NT2/D1 (cell line): ENCODE data around the gene CIAO1.

Source experiments
- DNase-seq: peaks from one replicate; pipeline ENCODE4 v3.0.0-alpha.2; 2011; ENCODE audit warnings: low read depth, low spot score
- H3K27me3 ChIP-seq: 2 replicates; pipeline ENCODE4 v1.6.0; 2011; ENCODE audit warnings: mild to moderate bottlenecking; ENCODE audit not compliant: insufficient read length, insufficient read depth
- H3K36me3 ChIP-seq: 2 replicates; pipeline ENCODE4 v1.6.1; 2011; ENCODE audit warnings: mild to moderate bottlenecking, low read length, mixed read lengths; ENCODE audit not compliant: insufficient read depth, insufficient read length
- H3K4me1 ChIP-seq: 2 replicates; pipeline ENCODE4 v1.5.1; 2011; ENCODE audit not compliant: insufficient read depth, insufficient read length
- H3K4me3 ChIP-seq: 2 replicates; pipeline ENCODE4 v1.5.1; 2011; ENCODE audit warnings: low read depth; ENCODE audit not compliant: insufficient read length
- H3K9ac ChIP-seq: 2 replicates; pipeline ENCODE4 v1.6.0; 2011; ENCODE audit warnings: low read depth; ENCODE audit not compliant: insufficient read length
- H3K9me3 ChIP-seq: 2 replicates; pipeline ENCODE4 v1.5.1; 2011; ENCODE audit warnings: mild to moderate bottlenecking, low read length; ENCODE audit not compliant: insufficient read depth
- SUZ12 ChIP-seq: IDR thresholded peaks from 2 replicates; pipeline ENCODE4 v1.6.1; 2011; ENCODE audit not compliant: insufficient read length, insufficient read depth; ENCODE audit errors: extremely low read depth
- YY1 ChIP-seq: IDR thresholded peaks from 2 replicates; pipeline ENCODE4 v1.6.1; 2011; ENCODE audit not compliant: insufficient read length, insufficient read depth
- ZNF274 ChIP-seq: IDR thresholded peaks from 2 replicates; pipeline ENCODE4 v1.6.1; 2011; ENCODE audit warnings: mild to moderate bottlenecking, low read depth, low read length

The CIAO1 gene

GRCh38 chr2:96241900-96242611 is 24.0 kb upstream of the CIAO1 start:
- DNase-seq: no peak
- H3K4me1 ChIP-seq: peaks cover 9% of the 10 kb centered on the region
- H3K4me3 ChIP-seq: no peak overlapping the region
- H3K9me3 ChIP-seq: no peaks in the 10 kb centered on the region
- TF ChIP-seq SUZ12 (no peak), YY1 (no peak), ZNF274 (no peak)
- no peaks in the 10 kb centered on the region for H3K36me3 ChIP-seq
- H3K27me3 ChIP-seq: no peaks in the 10 kb centered on the region
- H3K9ac ChIP-seq: no peak overlapping the region

DNA sequence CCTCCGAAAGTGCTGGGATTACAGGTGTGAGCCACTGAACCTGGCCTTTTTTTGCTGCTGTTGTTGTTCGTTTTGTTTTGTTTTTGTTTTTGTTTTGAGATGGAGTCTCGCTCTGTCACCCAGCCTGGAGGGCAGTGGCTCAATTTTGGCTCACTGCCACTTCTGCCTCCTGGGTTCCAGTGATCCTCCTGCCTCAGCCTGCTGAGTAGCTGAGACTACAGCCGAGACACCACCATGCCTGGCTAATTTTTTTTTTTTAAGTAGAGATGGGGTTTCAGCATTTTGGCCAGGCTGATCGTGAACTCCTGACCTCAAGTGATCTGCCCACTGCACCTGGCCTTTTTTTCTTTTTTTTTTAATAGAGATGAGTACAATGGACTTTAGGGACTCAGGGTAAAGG is 22.2 kb upstream of the CIAO1 start:
- Histone ChIP-seq H3K9me3 (no peaks in the 10 kb centered on the region), H3K4me1 (peaks cover 9% of the 10 kb centered on the region), H3K36me3 (no peaks in the 10 kb centered on the region), H3K9ac (no peak overlapping the region), H3K27me3 (no peaks in the 10 kb centered on the region), H3K4me3 (no peak overlapping the region)
- no peak for DNase-seq
- no peak for TF ChIP-seq ZNF274
- TF ChIP-seq SUZ12: no peak
- TF ChIP-seq YY1: no peak

- no peaks in the 10 kb centered on the region for H3K27me3 ChIP-seq
- H3K36me3 ChIP-seq: peaks cover 4% of the 10 kb centered on the region
- no peak overlapping the region for H3K9ac ChIP-seq
- DNase-seq: no peak
- no peaks in the 10 kb centered on the region for H3K9me3 ChIP-seq
- H3K4me1 ChIP-seq: peaks cover 4% of the 10 kb centered on the region
- TF ChIP-seq ZNF274: no peak
- TF ChIP-seq SUZ12: no peak
- TF ChIP-seq YY1: no peak
- H3K4me3 ChIP-seq: no peak overlapping the region
Observed at GRCh38 chr2:96245609-96246390, 20.2 kb upstream of the CIAO1 start.

GRCh38 chr2:96247009-96247408 is 19.0 kb upstream of the CIAO1 start:
- no peak for TF ChIP-seq ZNF274
- TF ChIP-seq YY1: no peak
- no peak for TF ChIP-seq SUZ12
- DNase-seq: no peak

GRCh38 chr2:96247896-96248295 is 18.1 kb upstream of the CIAO1 start:
- DNase-seq: no peak
- TF ChIP-seq YY1: no peak
- no peak for TF ChIP-seq ZNF274
- no peak for TF ChIP-seq SUZ12
- Histone ChIP-seq H3K27me3 (no peaks in the 10 kb centered on the region), H3K4me1 (peaks cover 8% of the 10 kb centered on the region), H3K36me3 (peaks cover 20% of the 10 kb centered on the region), H3K9ac (no peak overlapping the region), H3K9me3 (no peaks in the 10 kb centered on the region), H3K4me3 (no peak overlapping the region)

More at GRCh38 chr2:96247009-96247408, 19.0 kb upstream of the CIAO1 start:
- Histone ChIP-seq H3K9ac (no peak overlapping the region), H3K27me3 (no peaks in the 10 kb centered on the region), H3K36me3 (peaks cover 12% of the 10 kb centered on the region), H3K4me3 (no peak overlapping the region), H3K4me1 (peaks cover 4% of the 10 kb centered on the region), H3K9me3 (no peaks in the 10 kb centered on the region)

DNA sequence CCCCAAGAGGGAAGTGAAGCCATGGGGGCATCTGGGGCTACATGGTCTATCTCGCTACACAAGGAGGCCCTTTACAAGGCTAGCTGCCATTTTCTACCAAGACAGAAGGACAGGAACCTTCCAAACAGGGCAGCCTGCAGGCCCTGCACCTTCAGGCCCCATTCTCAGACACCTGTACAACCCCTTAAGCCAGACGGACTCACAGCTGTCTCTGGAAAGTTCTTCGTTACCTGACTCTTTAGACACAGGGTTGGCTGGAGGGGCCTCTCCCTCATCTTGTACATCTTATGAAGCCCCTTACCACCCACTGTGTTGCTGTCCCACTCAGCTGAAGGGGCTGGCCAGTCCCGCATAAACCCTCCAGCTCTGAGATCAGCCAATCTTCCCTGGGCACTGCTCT is 17.4 kb upstream of the CIAO1 start:
- Histone ChIP-seq H3K27me3 (no peaks in the 10 kb centered on the region), H3K9ac (no peak overlapping the region)
- TF ChIP-seq YY1 (no peak), SUZ12 (no peak), ZNF274 (no peak)

GRCh38 chr2:96249654-96250053 is 16.4 kb upstream of the CIAO1 start:
- TF ChIP-seq ZNF274 (no peak), SUZ12 (no peak), YY1 (no peak)
- no peaks in the 10 kb centered on the region for H3K9me3 ChIP-seq
- peaks cover 37% of the 10 kb centered on the region for H3K36me3 ChIP-seq
- DNase-seq: no peak
- peaks cover 8% of the 10 kb centered on the region for H3K4me1 ChIP-seq
- no peak overlapping the region for H3K9ac ChIP-seq
- H3K4me3 ChIP-seq: no peak overlapping the region
- no peaks in the 10 kb centered on the region for H3K27me3 ChIP-seq

More for the DNA sequence above, 17.4 kb upstream of the CIAO1 start:
- Histone ChIP-seq H3K4me3 (no peak overlapping the region), H3K36me3 (peaks cover 27% of the 10 kb centered on the region), H3K4me1 (peaks cover 8% of the 10 kb centered on the region), H3K9me3 (no peaks in the 10 kb centered on the region)
- no peak for DNase-seq
